Upper lobe of left lung (tissue), 4 donors: ENCODE measurements around the gene COL2A1.

Experiments
- EP300 ChIP-seq, 4 donors: sonication (generic); formaldehyde crosslinking; IDR thresholded peaks; one replicate each; pipeline ENCODE4 v1.5.1; 2017; ENCODE audit warnings: antibody characterized with exemption in 4 of 4, control low read depth in 2 of 4
- POLR2A ChIP-seq, 4 donors: fragments of 450-650 bp; IDR thresholded peaks; one replicate each; pipeline ENCODE4 v1.5.1; 2016 to 2017; ENCODE audit warnings: antibody characterized with exemption in 4 of 4, mild to moderate bottlenecking in 2 of 4
- POLR2AphosphoS5 ChIP-seq, 2 donors: sonication (generic); formaldehyde crosslinking; IDR thresholded peaks; one replicate each; pipeline ENCODE4 v1.5.1; 2017; ENCODE audit warnings: antibody characterized with exemption in 2 of 2
- TF ChIP-seq, protein P1 (sequence below), 6 experiments: fragments of 450-650 bp in 4 of 6; fragments of 200-600 bp in 2 of 6; sonication (generic) in 2 of 6; IDR thresholded peaks; one replicate each; pipeline ENCODE4 v1.5.1; 2016 to 2019; ENCODE audit warnings: antibody characterized with exemption in 6 of 6

DNA sequence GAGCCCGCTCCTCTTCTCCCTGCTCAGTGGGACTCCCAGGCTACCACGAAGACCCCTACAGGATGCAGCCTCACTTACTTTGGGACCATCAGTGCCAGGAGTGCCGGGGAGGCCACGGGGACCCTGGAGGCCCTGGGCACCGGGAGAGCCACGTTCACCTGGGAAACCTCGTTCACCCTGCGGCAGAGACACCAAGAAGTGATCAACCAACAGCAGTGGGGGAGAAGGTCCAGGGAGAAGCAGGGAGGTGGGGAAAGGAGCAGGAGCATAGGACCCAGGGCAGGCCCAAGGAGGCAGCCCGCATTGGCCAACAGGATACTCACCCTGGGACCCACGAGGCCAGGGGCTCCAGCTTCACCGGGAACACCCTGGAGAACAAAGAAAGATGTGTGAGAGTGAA, 21.5 kb downstream of the COL2A1 start:
- TF ChIP-seq POLR2AphosphoS5 (IDR thresholded peaks at IDR 0.05) = no peak
- TF ChIP-seq, protein P1, sequence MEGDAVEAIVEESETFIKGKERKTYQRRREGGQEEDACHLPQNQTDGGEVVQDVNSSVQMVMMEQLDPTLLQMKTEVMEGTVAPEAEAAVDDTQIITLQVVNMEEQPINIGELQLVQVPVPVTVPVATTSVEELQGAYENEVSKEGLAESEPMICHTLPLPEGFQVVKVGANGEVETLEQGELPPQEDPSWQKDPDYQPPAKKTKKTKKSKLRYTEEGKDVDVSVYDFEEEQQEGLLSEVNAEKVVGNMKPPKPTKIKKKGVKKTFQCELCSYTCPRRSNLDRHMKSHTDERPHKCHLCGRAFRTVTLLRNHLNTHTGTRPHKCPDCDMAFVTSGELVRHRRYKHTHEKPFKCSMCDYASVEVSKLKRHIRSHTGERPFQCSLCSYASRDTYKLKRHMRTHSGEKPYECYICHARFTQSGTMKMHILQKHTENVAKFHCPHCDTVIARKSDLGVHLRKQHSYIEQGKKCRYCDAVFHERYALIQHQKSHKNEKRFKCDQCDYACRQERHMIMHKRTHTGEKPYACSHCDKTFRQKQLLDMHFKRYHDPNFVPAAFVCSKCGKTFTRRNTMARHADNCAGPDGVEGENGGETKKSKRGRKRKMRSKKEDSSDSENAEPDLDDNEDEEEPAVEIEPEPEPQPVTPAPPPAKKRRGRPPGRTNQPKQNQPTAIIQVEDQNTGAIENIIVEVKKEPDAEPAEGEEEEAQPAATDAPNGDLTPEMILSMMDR (IDR thresholded peaks at IDR 0.05) = no peak
- TF ChIP-seq POLR2A (IDR thresholded peaks at IDR 0.05) = no peak
- TF ChIP-seq EP300 (IDR thresholded peaks at IDR 0.05) = no peak
